Nucleus accumbens (tissue), 56 donors: ENCODE data around the gene NECTIN2.

ENCODE experiments used
- DNase-seq, 56 donors: peaks; one replicate each; lab custom pipeline; 2025; lab: John Stamatoyannopoulos, UW

NECTIN2 gene

GRCh38 chr19:44845612-44846454, at the start of gene NECTIN2:
Gene NECTIN2 (plus strand): TSS chr19:44846297. CDS start chr19:44846526, 229 bp downstream.
- peak in 55 of 56 donors; percentile 32 to 94 (median 77) for DNase-seq

- peak in 7 of 56 donors; percentile 2 to 18 (median 5) for DNase-seq
Measured at GRCh38 chr19:44796701-44797115, 49.4 kb upstream of the NECTIN2 start.

- DNase-seq, result no peak
Measured at GRCh38 chr19:44799627-44800346, 46.3 kb upstream of the NECTIN2 start.

GRCh38 chr19:44800461-44800860, 45.6 kb upstream of the NECTIN2 start:
- peak in 44 of 56 donors; percentile 4 to 84 (median 34) for DNase-seq

GRCh38 chr19:44803442-44804428, 42.4 kb upstream of the NECTIN2 start:
- no peak for DNase-seq

GRCh38 chr19:44806291-44806690, 39.8 kb upstream of the NECTIN2 start:
- DNase-seq, result no peak

GRCh38 chr19:44807162-44807561, 38.9 kb upstream of the NECTIN2 start:
- DNase-seq, result no peak

GRCh38 chr19:44807652-44808462, 38.2 kb upstream of the NECTIN2 start:
- peak in 14 of 56 donors; percentile 1 to 25 (median 8) for DNase-seq

- peak in 33 of 56 donors; percentile 1 to 78 (median 21) for DNase-seq
Measured at GRCh38 chr19:44808463-44809371, 37.4 kb upstream of the NECTIN2 start, which contains the start of gene BCAM. Gene BCAM (plus strand): TSS chr19:44809103. CDS start chr19:44809125, 22 bp downstream.

GRCh38 chr19:44809577-44810233, 36.4 kb upstream of the NECTIN2 start:
- DNase-seq, result no peak

- no peak for DNase-seq
Measured at GRCh38 chr19:44810234-44811121, 35.6 kb upstream of the NECTIN2 start.

GRCh38 chr19:44811122-44811419, 35.0 kb upstream of the NECTIN2 start:
- DNase-seq, result no peak

- no peak for DNase-seq
Measured at GRCh38 chr19:44812142-44812718, 33.9 kb upstream of the NECTIN2 start.

GRCh38 chr19:44813070-44813840, 32.8 kb upstream of the NECTIN2 start:
- no peak for DNase-seq

- no peak for DNase-seq
Measured at GRCh38 chr19:44813841-44814470, 32.1 kb upstream of the NECTIN2 start.
